ENCODE data around the gene SIGLEC12. TPM values are rescaled to one million over a fixed set of nuclear protein-coding genes. Genes with fewer than 3 reads are reported as not detected.
"Not testable (repeated sequence)": the region's sequence is repeated elsewhere in the genome, so short reads cannot be mapped to it uniquely, and the experiment has no call there.

Gene SIGLEC12
- total RNA-seq, 3 donors from 2014 or later (not counting 1 experiment from before 2014, with no cell fraction given), result 0.50 to 0.57 TPM; not detected in 1

DNA sequence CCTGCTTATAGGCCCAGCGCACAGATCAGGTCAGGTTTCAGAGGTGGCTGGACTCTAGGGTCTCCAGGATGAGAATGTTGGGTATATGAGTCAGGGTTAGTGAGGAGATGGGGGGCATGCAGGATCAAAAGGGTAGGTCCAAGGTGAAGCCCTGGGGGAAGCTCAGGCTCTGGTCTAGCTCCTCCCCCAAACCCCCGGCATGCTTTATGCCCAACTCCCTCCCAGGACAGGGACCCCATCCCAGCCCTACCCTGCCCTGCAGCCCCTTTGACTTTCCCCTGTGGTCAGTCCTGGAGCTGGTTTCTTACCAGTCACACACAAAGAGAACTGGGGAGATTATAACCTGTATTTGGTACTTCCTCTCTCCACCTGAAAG, 33.1 kb downstream of the SIGLEC12 start:
- 91% methylated on average over 2 of the region's 2 CpGs for WGBS (ENCODE audit: insufficient coverage)
- H3K36me3 ChIP-seq (ENCODE audit: control insufficient read depth, insufficient read depth, low read length), result no peaks in the 10 kb centered on the region
- no peak overlapping the region for H3K27ac ChIP-seq (ENCODE audit: low read length)
- DNase-seq (no peak), ATAC-seq (no peak)
- Mint-ChIP-seq H3K4me3 (no peak overlapping the region), H3K27me3 (ENCODE audit: low read depth in 2 of 2) (peaks cover 14 to 46% of the 10 kb centered on the region in 2 donors), H3K36me3 (no peaks in the 10 kb centered on the region), H3K9me3 (no peaks in the 10 kb centered on the region), H3K4me1 (peaks cover 7% of the 10 kb centered on the region in 2 donors), H3K27ac (no peak overlapping the region)
- no peaks in the 10 kb centered on the region for H3K9me3 ChIP-seq (ENCODE audit: control insufficient read depth, insufficient read depth, low read length)
- TF ChIP-seq, protein P1, sequence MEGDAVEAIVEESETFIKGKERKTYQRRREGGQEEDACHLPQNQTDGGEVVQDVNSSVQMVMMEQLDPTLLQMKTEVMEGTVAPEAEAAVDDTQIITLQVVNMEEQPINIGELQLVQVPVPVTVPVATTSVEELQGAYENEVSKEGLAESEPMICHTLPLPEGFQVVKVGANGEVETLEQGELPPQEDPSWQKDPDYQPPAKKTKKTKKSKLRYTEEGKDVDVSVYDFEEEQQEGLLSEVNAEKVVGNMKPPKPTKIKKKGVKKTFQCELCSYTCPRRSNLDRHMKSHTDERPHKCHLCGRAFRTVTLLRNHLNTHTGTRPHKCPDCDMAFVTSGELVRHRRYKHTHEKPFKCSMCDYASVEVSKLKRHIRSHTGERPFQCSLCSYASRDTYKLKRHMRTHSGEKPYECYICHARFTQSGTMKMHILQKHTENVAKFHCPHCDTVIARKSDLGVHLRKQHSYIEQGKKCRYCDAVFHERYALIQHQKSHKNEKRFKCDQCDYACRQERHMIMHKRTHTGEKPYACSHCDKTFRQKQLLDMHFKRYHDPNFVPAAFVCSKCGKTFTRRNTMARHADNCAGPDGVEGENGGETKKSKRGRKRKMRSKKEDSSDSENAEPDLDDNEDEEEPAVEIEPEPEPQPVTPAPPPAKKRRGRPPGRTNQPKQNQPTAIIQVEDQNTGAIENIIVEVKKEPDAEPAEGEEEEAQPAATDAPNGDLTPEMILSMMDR (IDR thresholded peaks at IDR 0.05), result no peak
- peaks cover 1% of the 10 kb centered on the region for H3K4me1 ChIP-seq (ENCODE audit: control insufficient read depth, insufficient read depth, low read length)
- intact Hi-C loops (cut with micrococcal nuclease), result no loop called here
- peaks cover 4% of the 10 kb centered on the region for H3K27me3 ChIP-seq (ENCODE audit: control insufficient read depth, insufficient read depth, low read length)
- no peak overlapping the region for H3K4me3 ChIP-seq (ENCODE audit: low read length)

DNA sequence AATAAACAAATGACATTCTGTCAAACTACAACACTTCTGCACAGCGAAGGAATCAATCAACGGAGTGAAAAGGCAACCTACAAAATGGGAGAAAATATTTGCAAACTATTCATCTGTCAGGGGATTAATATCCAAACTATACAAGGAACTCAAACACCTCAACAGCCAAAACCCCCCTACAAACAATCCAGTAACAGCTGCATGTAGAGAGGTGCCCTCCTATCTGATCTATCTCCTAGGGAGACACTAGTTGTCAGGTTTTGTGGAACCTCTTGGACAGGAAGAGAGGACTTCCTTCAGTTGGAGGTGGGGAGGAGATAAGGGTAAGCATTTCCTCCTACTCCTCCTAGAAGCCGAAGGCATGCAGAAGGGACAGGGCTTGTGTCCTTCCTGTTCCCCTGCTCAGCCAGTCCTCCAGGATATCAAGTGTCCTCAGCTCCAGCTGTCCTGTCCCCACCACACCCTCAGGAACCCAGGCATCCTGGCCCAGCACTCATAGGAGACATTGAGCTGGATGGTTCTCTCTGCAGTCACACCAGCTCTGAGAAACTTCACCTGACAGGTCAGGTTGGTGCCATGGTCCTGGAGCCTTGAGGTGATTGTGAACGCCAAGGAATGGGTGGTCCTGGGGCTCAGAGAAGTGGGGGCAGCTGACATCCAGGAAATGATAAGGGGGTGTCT, 33.6 kb downstream of the SIGLEC12 start:
- DNase-seq (no peak), ATAC-seq (no peak)
- H3K4me3 ChIP-seq (ENCODE audit: low read length), result no peak overlapping the region
- TF ChIP-seq, protein P1 (IDR thresholded peaks at IDR 0.05), result no peak
- intact Hi-C loops (cut with micrococcal nuclease), result no loop called here
- Mint-ChIP-seq H3K9me3 (no peaks in the 10 kb centered on the region), H3K36me3 (no peaks in the 10 kb centered on the region), H3K27me3 (ENCODE audit: low read depth in 2 of 2) (peaks cover 17 to 40% of the 10 kb centered on the region in 2 donors), H3K4me3 (no peak overlapping the region), H3K27ac (no peak overlapping the region), H3K4me1 (peaks cover 4 to 12% of the 10 kb centered on the region in 2 donors)
- H3K27ac ChIP-seq (ENCODE audit: low read length), result no peak overlapping the region
- H3K4me1 ChIP-seq (ENCODE audit: control insufficient read depth, insufficient read depth, low read length), result peaks cover 7% of the 10 kb centered on the region
- H3K36me3 ChIP-seq (ENCODE audit: control insufficient read depth, insufficient read depth, low read length), result no peaks in the 10 kb centered on the region
- H3K9me3 ChIP-seq (ENCODE audit: control insufficient read depth, insufficient read depth, low read length), result no peaks in the 10 kb centered on the region
- WGBS (ENCODE audit: insufficient coverage), result 56% methylated on average over 4 of the region's 4 CpGs
- H3K27me3 ChIP-seq (ENCODE audit: control insufficient read depth, insufficient read depth, low read length), result peaks cover 4% of the 10 kb centered on the region

DNA sequence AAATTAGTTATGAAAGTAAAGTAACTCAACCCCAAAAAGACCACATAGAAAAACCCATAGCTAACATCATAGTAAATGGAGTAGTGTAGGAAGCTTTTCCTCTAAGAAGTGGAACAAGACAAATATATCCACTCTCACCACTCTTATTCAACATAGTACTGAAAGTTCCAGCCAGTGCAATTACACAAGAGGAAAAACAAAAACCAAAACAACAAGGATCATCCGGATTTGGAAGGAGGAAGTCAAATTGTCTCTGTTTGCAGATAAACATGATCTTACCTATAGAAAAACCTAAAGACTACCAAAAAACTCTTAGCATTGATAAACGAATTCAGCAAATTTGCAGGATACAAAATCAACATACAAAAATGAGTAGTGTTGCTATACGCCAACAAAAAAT, 34.9 kb downstream of the SIGLEC12 start:
- no peak overlapping the region for H3K4me3 Mint-ChIP-seq
- H3K4me1 ChIP-seq (ENCODE audit: control insufficient read depth, insufficient read depth, low read length), result peaks cover 19% of the 10 kb centered on the region
- ATAC-seq, result no peak
- peaks cover 15 to 32% of the 10 kb centered on the region in 2 donors for H3K27me3 Mint-ChIP-seq (ENCODE audit: low read depth in 2 of 2)
- H3K4me1 Mint-ChIP-seq, result peaks cover 0 to 18% of the 10 kb centered on the region in 2 donors
- H3K4me3 ChIP-seq (ENCODE audit: low read length), result no peak overlapping the region
- WGBS (ENCODE audit: insufficient coverage), result 56% methylated on average over 3 of the region's 3 CpGs
- no peak for DNase-seq
- no peaks in the 10 kb centered on the region for H3K36me3 Mint-ChIP-seq
- peaks cover 12% of the 10 kb centered on the region for H3K27me3 ChIP-seq (ENCODE audit: control insufficient read depth, insufficient read depth, low read length)
- no peak overlapping the region for H3K27ac Mint-ChIP-seq
- intact Hi-C loops (cut with micrococcal nuclease), result no loop called here
- H3K9me3 ChIP-seq (ENCODE audit: control insufficient read depth, insufficient read depth, low read length), result no peaks in the 10 kb centered on the region
- no peak overlapping the region for H3K27ac ChIP-seq (ENCODE audit: low read length)
- no peaks in the 10 kb centered on the region for H3K36me3 ChIP-seq (ENCODE audit: control insufficient read depth, insufficient read depth, low read length)
- H3K9me3 Mint-ChIP-seq, result no peaks in the 10 kb centered on the region
- TF ChIP-seq, protein P1 (IDR thresholded peaks at IDR 0.05), result no peak

DNA sequence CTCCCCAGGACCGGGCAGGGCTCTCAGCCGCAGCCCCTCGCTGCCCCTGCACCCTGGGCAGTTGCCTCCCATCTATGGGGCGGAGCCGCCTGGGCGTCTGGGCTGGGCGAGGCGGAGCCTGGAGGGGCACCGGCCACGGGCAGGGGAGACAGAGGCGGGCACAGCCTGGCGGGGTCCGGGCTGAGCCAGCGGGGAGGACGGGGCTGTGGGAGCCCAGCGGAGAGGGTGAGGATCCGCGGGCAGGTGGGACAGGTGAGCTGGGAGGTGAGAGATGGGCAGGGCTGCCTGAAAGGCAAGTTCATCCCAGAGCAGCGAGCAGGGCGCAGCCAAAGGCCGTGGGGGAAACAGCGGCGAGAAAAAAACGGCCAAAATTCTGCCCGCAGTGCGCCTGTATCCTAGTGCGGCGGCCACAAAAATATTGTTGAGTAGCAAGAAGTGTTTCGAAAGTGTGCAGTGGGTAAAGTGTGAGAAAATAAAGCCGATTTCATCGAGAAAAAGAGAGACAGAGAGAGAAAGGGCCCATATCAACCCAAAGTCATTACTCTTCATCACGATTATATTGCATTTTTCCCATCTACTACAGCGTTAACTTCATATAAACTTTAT, 37.5 kb downstream of the SIGLEC12 start:
- H3K9me3 ChIP-seq (ENCODE audit: control insufficient read depth, insufficient read depth, low read length); intact Hi-C loops (cut with micrococcal nuclease); H3K4me3 ChIP-seq (ENCODE audit: low read length); DNase-seq; H3K27ac Mint-ChIP-seq; H3K36me3 ChIP-seq (ENCODE audit: control insufficient read depth, insufficient read depth, low read length); H3K36me3 Mint-ChIP-seq; H3K9me3 Mint-ChIP-seq; H3K27ac ChIP-seq (ENCODE audit: low read length): not testable (repeated sequence)
- peak; percentile 49 to 63 (median 63) for ATAC-seq
- Mint-ChIP-seq H3K4me3 (peak overlapping the region; percentile 65), H3K4me1 (peaks cover 0 to 30% of the 10 kb centered on the region in 2 donors), H3K27me3 (ENCODE audit: low read depth in 2 of 2) (peaks cover 24 to 32% of the 10 kb centered on the region in 2 donors)
- 14% methylated on average over 10 of the region's 33 CpGs for WGBS (ENCODE audit: insufficient coverage)
- Histone ChIP-seq H3K4me1 (ENCODE audit: control insufficient read depth, insufficient read depth, low read length) (peaks cover 36% of the 10 kb centered on the region), H3K27me3 (ENCODE audit: control insufficient read depth, insufficient read depth, low read length) (peaks cover 18% of the 10 kb centered on the region)

Data from natural killer cell (primary cell).